Mucosa of rectum (tissue), 2 donors: Measurements from ENCODE around the gene ADISSP.

Source experiments
- H3K27ac ChIP-seq, 2 donors: one replicate each; pipeline ENCODE4 v1.7.0; 2013; ENCODE audit warnings: inconsistent platforms in 2 of 2, low read depth in 2 of 2, low read length in 2 of 2
- H3K27me3 ChIP-seq, 2 donors: one replicate each; pipeline ENCODE4 v1.7.0; 2013; ENCODE audit warnings: low read length in 2 of 2; ENCODE audit not compliant: control insufficient read depth in 2 of 2, insufficient read depth in 2 of 2
- H3K36me3 ChIP-seq, 2 donors: one replicate each; pipeline ENCODE4 v1.7.0; 2013; ENCODE audit warnings: low read length in 2 of 2; ENCODE audit not compliant: control insufficient read depth in 2 of 2, insufficient read depth in 2 of 2
- H3K4me1 ChIP-seq, 2 donors: one replicate each; pipeline ENCODE4 v1.7.0; 2013; ENCODE audit warnings: low read length in 2 of 2, mild to moderate bottlenecking in 1 of 2; ENCODE audit not compliant: control insufficient read depth in 2 of 2, insufficient read depth in 2 of 2
- H3K4me3 ChIP-seq, 2 donors: one replicate each; pipeline ENCODE4 v1.7.0; 2013; ENCODE audit warnings: low read length in 2 of 2
- H3K9ac ChIP-seq, 2 donors: one replicate each; pipeline ENCODE4 v1.7.0; 2013; ENCODE audit warnings: low read length in 2 of 2, low read depth in 1 of 2, mild to moderate bottlenecking in 1 of 2
- H3K9me3 ChIP-seq, 2 donors: one replicate each; pipeline ENCODE4 v1.7.0; 2013; ENCODE audit warnings: low read length in 2 of 2; ENCODE audit not compliant: control insufficient read depth in 2 of 2
- donor health status: healthy.
- donor health status: Normal muscosa, but diverticular disease.

ADISSP gene

DNA sequence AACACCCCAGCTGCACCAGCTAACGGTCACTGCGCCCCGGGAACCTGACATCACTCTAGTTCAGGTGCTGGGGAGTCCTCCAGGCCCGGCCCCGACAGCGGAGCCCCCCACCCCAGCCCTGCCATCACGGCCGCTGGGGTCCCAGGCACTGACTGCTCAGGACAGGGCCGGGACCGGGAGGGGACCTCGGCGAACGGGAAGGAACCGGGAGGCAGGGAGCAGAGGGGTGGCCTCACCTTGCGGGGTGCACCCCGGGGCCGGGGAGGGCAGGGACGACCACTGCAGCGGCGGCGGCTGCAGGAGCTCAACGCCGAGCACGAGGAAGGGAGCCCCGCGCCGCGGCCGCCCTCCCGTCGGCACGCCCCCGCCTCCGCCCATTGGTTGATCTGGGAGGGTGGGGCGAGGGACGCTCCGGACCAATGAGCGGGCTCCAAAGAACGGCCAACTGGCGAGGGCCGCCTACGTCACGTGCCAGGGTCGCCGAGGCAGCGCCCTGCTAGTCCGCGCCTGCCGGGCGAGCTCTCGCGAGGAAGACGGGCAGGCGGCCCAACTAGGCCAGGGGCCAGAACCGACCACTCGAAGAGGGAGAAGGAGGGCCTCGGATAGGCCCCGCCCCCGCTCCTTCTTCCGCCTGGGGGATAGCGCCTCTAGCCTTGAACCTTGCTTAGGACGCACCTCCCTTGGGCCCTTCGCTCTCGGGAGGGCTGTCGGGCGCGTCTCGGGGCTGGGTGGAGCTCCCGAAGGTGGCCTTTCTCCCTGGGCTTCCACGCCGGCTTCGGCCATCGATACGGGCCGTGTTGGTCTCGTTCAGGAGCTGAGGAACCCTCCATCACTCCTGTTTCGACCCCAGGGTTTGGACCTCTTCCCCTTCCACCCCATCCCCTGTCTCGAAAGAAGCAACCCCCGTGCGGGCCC is at the start of gene ADISSP:
Gene ADISSP (minus strand): TSS at position 327 of the 915 bp plus-strand sequence. CDS start 7,653 bp downstream, outside the sequence.
- Histone ChIP-seq H3K4me3 (peak within 1 kb of the TSS; percentile 86 to 87), H3K36me3 (no peaks in the 10 kb centered on the region), H3K27me3 (no peaks in the 10 kb centered on the region), H3K4me1 (peaks cover 13 to 31% of the 10 kb centered on the region in 2 donors), H3K9me3 (no peaks in the 10 kb centered on the region), H3K9ac (peak within 1 kb of the TSS; percentile 83 to 86), H3K27ac (peak within 1 kb of the TSS; percentile 91 to 94)

DNA sequence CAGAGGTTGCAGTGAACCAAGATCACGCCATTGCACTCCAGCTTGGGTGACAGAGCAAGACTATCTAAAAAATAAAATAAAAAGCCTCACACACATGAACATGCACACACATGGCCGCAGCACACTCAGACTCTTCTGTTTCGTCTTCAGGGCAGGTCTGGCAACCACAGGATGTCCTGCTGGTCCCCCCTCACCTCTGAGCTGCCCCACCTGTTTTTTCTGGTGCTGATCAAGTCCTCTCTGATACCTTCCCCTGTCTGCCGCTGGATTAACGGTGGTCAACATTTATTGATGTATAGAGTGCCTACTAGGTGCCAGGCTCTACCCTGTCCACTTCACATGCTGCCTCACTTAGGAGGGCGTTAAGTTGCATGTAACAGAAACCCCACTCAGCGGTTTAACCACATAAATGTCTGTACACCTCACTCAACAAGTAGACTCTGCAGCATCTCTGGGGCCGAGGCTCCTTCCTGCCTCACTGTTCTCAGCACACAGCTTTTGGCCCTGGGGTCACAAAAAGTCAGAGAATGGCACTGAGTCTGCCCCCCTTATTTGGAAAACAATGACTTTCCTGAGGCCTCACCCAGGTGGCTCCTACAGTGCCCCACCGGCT is 48.3 kb upstream of the ADISSP start:
- no peaks in the 10 kb centered on the region for H3K36me3 ChIP-seq
- H3K4me3 ChIP-seq = no peak overlapping the region
- peaks cover 36 to 44% of the 10 kb centered on the region in 2 donors for H3K4me1 ChIP-seq
- H3K27me3 ChIP-seq = no peaks in the 10 kb centered on the region
- H3K27ac ChIP-seq = no peak overlapping the region
- no peak overlapping the region for H3K9ac ChIP-seq
- H3K9me3 ChIP-seq = no peaks in the 10 kb centered on the region

DNA sequence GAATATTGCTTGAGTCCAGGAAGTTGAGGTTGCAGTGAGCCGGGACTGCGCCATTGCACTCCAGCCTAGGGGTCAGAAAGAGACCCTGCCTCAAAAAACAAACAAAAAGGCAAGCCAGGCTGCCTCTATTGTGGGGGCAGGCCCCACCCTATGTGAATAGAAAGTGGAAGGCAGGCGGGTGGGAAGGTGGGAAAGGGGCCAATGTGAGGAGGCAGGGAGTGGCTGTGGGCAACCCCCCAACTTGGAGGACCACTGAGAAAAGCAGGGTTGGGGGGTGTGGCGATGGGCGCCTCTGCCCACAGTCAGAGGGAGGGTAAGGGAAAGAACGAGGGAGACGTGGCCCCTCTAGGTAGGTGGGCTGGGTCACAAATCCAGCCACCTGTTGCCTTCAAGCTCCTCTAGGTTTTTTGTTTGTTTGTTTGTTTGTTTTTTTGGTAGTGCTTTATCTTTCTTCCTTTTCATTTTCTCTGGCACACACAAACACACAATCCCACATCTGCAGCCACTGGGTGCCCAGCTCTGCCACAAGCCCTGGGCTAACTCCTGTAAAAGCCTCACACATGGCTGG is 47.5 kb upstream of the ADISSP start:
- H3K9me3 ChIP-seq = no peaks in the 10 kb centered on the region
- H3K4me1 ChIP-seq = peaks cover 40 to 49% of the 10 kb centered on the region in 2 donors
- no peak overlapping the region for H3K27ac ChIP-seq
- no peak overlapping the region for H3K4me3 ChIP-seq
- no peaks in the 10 kb centered on the region for H3K27me3 ChIP-seq
- no peaks in the 10 kb centered on the region for H3K36me3 ChIP-seq
- no peak overlapping the region for H3K9ac ChIP-seq

DNA sequence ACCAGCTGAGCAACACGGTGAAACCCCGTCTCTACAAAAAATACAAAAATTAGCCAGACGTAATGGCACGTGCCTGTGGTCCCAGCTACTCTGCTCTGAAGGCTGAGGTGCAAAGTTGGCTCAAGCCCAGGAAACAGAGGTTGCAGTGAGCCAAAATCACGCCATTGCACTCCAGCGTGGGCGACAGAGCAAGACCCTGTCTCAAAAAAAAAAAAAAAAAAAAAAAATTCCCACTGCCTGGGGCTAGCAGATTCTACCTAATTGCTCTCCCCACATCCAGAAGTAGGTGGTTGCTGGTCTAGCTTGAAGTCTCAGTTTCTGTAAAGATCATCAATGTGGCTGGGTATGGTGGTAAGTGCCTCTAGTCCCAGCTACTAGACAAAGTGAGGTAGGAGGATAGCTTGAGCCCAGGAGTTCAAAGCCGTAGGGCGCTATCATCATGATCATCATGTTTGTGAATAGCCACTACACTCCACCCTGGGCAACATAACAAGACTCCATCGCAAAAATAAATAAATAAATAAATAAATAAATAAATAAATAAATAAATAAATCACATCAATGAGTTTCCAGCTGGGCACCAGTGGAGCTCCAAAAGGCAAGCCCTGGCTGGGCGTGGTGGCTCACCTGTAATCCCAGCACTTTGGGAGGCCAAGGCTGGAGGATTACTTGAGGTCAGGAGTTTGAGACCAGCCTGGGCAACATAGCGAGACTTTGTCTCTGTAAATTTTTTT is 46.5 kb upstream of the ADISSP start:
- Histone ChIP-seq H3K36me3 (no peaks in the 10 kb centered on the region), H3K4me3 (no peak overlapping the region), H3K9ac (peak overlapping the region in 1 of 2 donors; percentile 18), H3K27me3 (no peaks in the 10 kb centered on the region), H3K4me1 (peaks cover 34 to 44% of the 10 kb centered on the region in 2 donors), H3K9me3 (no peaks in the 10 kb centered on the region), H3K27ac (peak overlapping the region; percentile 48 to 52)

DNA sequence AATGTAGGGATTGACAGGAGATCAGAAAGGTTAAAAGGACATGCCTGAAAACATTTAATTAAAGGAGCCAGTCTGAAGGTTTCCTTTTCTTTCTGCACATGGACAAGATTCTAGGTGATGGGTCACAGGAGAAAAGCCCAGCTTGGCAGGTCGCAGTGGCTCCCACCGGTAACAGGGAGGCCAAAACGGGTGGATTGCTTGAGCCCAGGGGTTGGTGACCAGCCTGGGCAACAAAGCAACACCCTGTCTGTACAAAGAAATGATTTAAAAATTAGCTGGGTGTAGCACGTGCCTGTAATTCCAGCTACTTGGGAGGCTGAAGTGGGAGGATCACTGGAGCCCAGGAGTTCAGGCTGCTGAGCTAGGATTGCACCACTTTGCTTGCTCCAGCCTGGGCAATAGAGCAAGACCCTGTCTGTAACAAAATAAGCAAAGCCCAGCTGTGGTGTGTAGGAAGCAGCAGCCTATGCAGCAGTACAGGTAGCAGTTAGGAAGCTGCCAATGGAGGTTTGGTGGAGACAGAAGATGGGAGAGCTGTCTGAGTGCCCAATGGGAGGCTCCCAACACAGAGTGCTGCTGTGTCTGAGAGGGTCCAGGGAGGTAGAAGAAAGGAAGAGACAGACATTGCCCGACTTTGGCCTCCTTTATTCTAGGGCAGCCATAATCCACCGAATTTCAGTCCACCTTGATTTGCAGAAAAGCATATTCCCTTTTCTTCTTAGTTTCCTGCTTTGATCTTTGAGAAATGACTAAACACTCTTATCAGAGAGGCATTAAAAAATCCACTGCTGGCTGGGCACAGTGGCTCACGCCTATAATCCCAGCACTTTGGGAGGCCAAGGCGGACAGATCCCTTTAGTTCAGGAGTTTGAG is 45.7 kb upstream of the ADISSP start:
- H3K27me3 ChIP-seq = no peaks in the 10 kb centered on the region
- H3K4me3 ChIP-seq = no peak overlapping the region
- H3K27ac ChIP-seq = peak overlapping the region; percentile 48 to 52
- peak overlapping the region; percentile 26 to 51 for H3K9ac ChIP-seq
- H3K4me1 ChIP-seq = peaks cover 33 to 42% of the 10 kb centered on the region in 2 donors
- no peaks in the 10 kb centered on the region for H3K36me3 ChIP-seq
- no peaks in the 10 kb centered on the region for H3K9me3 ChIP-seq

DNA sequence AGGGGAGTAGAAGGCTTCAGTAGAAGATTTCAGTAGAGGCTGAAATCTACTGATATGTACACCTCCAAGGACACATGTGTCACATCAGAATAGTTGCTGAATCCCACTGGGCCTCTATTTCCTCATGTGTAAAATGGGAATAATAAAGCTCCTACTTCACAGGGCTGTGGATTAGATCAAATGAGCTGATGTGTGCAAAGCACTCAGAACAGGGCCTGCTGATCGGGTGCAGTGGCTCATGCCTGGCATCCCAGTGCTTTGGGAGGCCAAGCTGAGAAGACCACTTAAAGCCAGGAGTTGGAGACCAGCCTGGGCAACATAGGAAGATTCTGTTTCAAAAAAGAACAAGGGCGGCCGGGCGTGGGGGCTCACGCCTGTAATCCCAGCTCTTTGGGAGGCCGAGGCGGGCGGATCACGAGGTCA is 44.7 kb upstream of the ADISSP start:
- Histone ChIP-seq H3K36me3 (no peaks in the 10 kb centered on the region), H3K27me3 (no peaks in the 10 kb centered on the region), H3K9ac (peak overlapping the region; percentile 20 to 53), H3K4me1 (peaks cover 43 to 49% of the 10 kb centered on the region in 2 donors), H3K27ac (peak overlapping the region; percentile 88 to 89), H3K4me3 (no peak overlapping the region), H3K9me3 (no peaks in the 10 kb centered on the region)

DNA sequence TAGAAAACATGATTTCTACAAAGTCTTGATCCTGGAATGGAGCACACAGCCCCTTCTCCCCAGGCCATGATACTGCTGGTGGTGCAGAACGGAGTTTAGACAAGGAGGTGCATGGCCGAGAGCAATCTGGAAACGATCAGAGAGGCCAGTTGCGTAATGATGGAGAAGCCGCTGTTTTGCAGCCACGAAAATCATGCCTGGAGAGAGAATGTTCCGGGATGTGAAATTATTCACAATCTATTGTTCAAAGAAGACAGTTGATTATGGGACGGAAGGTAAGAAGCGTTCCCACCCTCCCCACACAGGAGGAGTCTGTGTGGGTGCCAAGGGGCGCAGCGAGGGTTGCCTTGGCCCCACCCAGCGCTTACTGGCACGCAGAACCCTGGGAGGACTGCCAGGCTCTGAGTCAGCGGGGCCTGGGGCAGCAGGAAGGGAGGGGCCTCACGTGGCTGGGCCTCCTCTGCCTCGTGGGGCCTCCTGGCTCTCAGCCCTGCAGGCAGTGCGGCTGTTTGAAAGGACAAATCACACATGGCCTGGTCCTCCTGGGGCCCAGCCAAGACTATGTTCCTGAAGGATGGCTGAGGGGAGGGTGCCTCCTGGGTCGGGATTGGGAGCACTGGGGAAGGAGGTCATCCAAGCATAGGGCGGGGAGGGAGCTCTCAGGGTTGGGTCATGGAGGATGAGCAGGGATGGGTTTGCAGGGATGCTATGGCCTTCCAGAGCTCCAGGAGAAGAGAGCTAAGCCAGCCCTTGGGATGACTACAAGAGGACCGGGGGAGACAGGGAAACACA is 44.1 kb upstream of the ADISSP start:
- Histone ChIP-seq H3K36me3 (no peaks in the 10 kb centered on the region), H3K27me3 (no peaks in the 10 kb centered on the region), H3K27ac (peak overlapping the region; percentile 88 to 89), H3K4me3 (peak overlapping the region; percentile 54 to 72), H3K9me3 (no peaks in the 10 kb centered on the region), H3K9ac (peak overlapping the region; percentile 40 to 53), H3K4me1 (peaks cover 49 to 55% of the 10 kb centered on the region in 2 donors)

DNA sequence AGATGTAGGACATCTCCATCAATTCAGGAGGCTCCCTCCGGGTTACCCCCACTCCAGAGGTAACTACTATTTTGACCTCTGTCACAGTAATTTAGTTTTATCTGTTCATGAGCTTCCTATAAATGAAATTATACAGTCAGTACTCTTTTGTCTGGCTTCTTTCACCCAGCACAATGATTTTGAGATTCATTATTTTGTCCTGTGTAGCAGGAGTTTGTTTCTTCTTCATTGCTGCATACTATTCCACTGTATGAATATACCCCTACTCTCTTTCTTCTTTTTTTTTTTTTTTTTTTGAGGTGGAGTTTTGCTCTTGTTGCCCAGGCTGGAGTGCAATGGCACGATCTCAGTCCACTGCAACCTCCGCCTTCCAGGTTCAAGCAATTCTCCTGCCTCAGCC is 41.0 kb upstream of the ADISSP start:
- H3K4me1 ChIP-seq = peaks cover 50 to 62% of the 10 kb centered on the region in 2 donors
- peak overlapping the region in 1 of 2 donors; percentile 67 for H3K9ac ChIP-seq
- H3K4me3 ChIP-seq = peak overlapping the region in 1 of 2 donors; percentile 21
- H3K36me3 ChIP-seq = peaks cover 8 to 12% of the 10 kb centered on the region in 2 donors
- peak overlapping the region; percentile 97 for H3K27ac ChIP-seq
- no peaks in the 10 kb centered on the region for H3K27me3 ChIP-seq
- H3K9me3 ChIP-seq = no peaks in the 10 kb centered on the region
